Glutamatergic neuron (in vitro differentiated cells): Measurements from ENCODE around the gene FBLN2. TPM values are rescaled to one million over a fixed set of nuclear protein-coding genes. Genes with fewer than 3 reads are reported as not detected.

Source experiments
- DNase-seq: peaks from one replicate; pipeline ENCODE4 v3.0.0; 2022
- H3K27ac Mint-ChIP-seq: one replicate; pipeline ENCODE4 v1.8.0; 2020; ENCODE audit warnings: mild to moderate bottlenecking, mixed read lengths, inconsistent platforms; ENCODE audit not compliant: unreplicated experiment
- H3K27me3 Mint-ChIP-seq: one replicate; pipeline ENCODE4 v1.8.0; 2020; ENCODE audit warnings: mild to moderate bottlenecking, moderate library complexity, mixed read lengths, inconsistent platforms; ENCODE audit not compliant: unreplicated experiment
- H3K36me3 Mint-ChIP-seq: one replicate; pipeline ENCODE4 v1.8.0; 2020; ENCODE audit warnings: mild to moderate bottlenecking, mixed read lengths, inconsistent platforms; ENCODE audit not compliant: unreplicated experiment
- H3K4me1 Mint-ChIP-seq: one replicate; pipeline ENCODE4 v1.8.0; 2020; ENCODE audit warnings: mild to moderate bottlenecking, low read depth, mixed read lengths, inconsistent platforms; ENCODE audit not compliant: unreplicated experiment
- H3K4me3 Mint-ChIP-seq: one replicate; pipeline ENCODE4 v1.8.0; 2020; ENCODE audit warnings: mild to moderate bottlenecking, mixed read lengths, inconsistent platforms; ENCODE audit not compliant: unreplicated experiment
- H3K9me3 Mint-ChIP-seq: one replicate; pipeline ENCODE4 v1.8.0; 2020; ENCODE audit warnings: mild to moderate bottlenecking, moderate library complexity, mixed read lengths, inconsistent platforms; ENCODE audit not compliant: unreplicated experiment
- CTCF ChIP-seq: fragments of 200-600 bp; sonication (generic); IDR thresholded peaks from one replicate; pipeline ENCODE4 v1.5.0; 2021; ENCODE audit not compliant: partially characterized antibody, unreplicated experiment
- total RNA-seq: library from RNA; stranded (reverse); fragmentation: NEBNext Ultra II Directional; extraction: Animal tissue kit (Norgen Biotek cat#: 25700); gene quantifications from one replicate; pipeline ENCODE4 v1.2.1, GENCODE V29; 2021; ENCODE audit not compliant: unreplicated experiment

The FBLN2 gene
- total RNA-seq, 1 donor from 2014 or later, result 2.1 TPM

DNA sequence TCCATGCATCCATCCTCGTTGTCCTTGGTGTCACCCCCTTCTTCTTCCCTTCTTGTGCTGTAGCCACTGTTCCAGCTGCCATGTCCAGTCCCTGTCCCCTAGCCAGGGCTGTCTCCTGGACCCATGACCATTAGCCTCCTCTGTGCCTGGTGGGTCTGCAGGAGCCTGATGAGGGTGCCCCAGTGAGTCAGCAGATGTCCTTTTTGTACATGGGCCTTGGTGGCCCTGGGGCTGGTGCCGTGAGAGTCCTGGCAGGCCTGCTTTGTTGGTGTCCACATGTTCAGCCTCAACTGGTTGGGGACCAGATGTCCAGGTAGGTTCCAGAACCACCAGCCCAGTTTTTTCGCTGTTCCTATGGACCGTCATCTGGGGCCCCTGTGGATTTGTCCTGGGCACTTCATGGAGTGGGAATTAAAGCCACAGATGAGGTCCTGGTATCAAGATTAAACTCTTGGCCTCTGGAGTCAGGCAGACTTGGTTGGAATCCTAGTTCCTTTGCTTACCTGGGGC lies 66.1 kb downstream of the FBLN2 start:
- DNase-seq, result no peak
- Mint-ChIP-seq H3K4me1 (no peaks in the 10 kb centered on the region), H3K27me3 (peaks cover 9% of the 10 kb centered on the region), H3K36me3 (peaks cover 8% of the 10 kb centered on the region), H3K27ac (no peak overlapping the region), H3K9me3 (peaks cover 1% of the 10 kb centered on the region), H3K4me3 (no peak overlapping the region)
- TF ChIP-seq CTCF, result no peak

DNA sequence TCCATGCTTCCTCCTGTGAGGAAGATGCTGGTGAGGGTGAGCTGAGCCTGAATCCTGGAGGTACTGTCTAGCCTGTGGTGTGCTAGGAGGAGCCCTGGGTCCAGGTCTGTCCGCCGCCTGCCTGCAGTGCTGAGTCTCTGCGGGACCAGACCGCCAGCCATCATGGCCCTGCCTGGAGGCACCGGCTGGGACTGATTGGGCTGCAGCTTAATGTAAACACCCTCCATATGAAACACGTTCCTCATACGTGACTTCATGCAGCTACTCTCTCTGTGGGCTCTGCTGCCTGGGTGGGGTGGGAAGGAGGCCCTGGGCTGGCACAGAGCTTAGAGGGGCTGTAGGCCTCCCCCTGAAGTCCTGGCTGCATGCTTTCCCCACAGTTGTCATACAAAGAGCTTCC lies 67.4 kb downstream of the FBLN2 start:
- peaks cover 8% of the 10 kb centered on the region for H3K36me3 Mint-ChIP-seq
- peaks cover 1% of the 10 kb centered on the region for H3K9me3 Mint-ChIP-seq
- H3K4me1 Mint-ChIP-seq, result no peaks in the 10 kb centered on the region
- no peak for DNase-seq
- peaks cover 9% of the 10 kb centered on the region for H3K27me3 Mint-ChIP-seq
- TF ChIP-seq CTCF, result no peak
- H3K4me3 Mint-ChIP-seq, result no peak overlapping the region
- H3K27ac Mint-ChIP-seq, result no peak overlapping the region

- H3K27me3 Mint-ChIP-seq, result peaks cover 9% of the 10 kb centered on the region
- no peak overlapping the region for H3K4me3 Mint-ChIP-seq
- no peak overlapping the region for H3K27ac Mint-ChIP-seq
- no peak for TF ChIP-seq CTCF
- H3K9me3 Mint-ChIP-seq, result peaks cover 1% of the 10 kb centered on the region
- peaks cover 8% of the 10 kb centered on the region for H3K36me3 Mint-ChIP-seq
- DNase-seq, result no peak
- no peaks in the 10 kb centered on the region for H3K4me1 Mint-ChIP-seq
Measured at GRCh38 chr3:13617097-13617738, 68.3 kb downstream of the FBLN2 start.

DNA sequence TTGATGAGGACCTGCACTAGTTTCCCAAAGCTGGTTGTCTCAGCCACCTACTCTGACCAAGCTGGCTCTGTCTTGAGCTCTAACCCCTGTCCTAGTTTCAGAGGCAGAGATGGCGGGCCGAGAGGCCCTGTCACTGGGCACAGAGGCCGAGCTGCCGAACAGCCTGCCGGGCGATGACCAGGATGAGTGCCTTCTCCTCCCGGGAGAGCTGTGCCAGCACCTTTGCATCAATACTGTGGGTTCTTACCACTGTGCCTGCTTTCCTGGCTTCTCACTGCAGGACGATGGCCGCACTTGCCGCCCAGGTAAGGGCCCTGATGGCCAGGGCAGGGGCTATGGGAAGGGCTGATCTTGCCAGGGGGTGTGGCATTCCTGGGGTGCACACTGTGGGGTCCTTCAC lies 69.1 kb downstream of the FBLN2 start:
- DNase-seq, result no peak
- peaks cover 8% of the 10 kb centered on the region for H3K36me3 Mint-ChIP-seq
- H3K4me3 Mint-ChIP-seq, result no peak overlapping the region
- TF ChIP-seq CTCF, result no peak
- H3K27me3 Mint-ChIP-seq, result peaks cover 8% of the 10 kb centered on the region
- no peaks in the 10 kb centered on the region for H3K4me1 Mint-ChIP-seq
- H3K9me3 Mint-ChIP-seq, result peaks cover 4% of the 10 kb centered on the region
- H3K27ac Mint-ChIP-seq, result no peak overlapping the region

- Mint-ChIP-seq H3K36me3 (peaks cover 13% of the 10 kb centered on the region), H3K27ac (no peak overlapping the region), H3K27me3 (peaks cover 8% of the 10 kb centered on the region), H3K4me3 (no peak overlapping the region), H3K4me1 (no peaks in the 10 kb centered on the region), H3K9me3 (peaks cover 7% of the 10 kb centered on the region)
- TF ChIP-seq CTCF, result no peak
- DNase-seq, result no peak
Measured at GRCh38 chr3:13618836-13619235, 69.9 kb downstream of the FBLN2 start.
